ENCODE measurements around the gene KIAA1217.

The KIAA1217 gene

DNA sequence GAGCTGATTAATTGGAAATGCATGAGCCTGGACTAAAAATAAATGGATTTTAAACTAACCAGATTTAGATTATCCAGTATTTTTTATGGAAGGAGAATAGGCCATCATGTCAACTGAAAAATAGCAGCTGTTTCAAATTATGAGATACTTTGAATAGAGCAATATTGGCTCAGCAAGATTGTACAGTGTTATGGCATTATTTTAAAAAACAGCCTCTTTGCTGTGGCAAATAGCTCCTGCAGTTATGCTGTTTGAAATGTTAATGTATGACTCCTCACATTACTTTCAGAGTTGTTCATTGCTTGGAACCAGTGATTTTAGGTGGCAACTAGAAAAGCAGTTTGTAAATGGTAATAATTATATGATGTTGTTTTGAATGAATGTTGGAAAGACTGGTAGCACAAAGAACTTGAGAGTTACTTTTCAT is 244.5 kb downstream of the KIAA1217 start:
- Histone ChIP-seq H3K36me3 (ENCODE audit: low read length) (no peaks in the 10 kb centered on the region), H4K20me1 (ENCODE audit: low read depth, low read length) (no peaks in the 10 kb centered on the region), H3K27me3 (ENCODE audit: low read length) (no peaks in the 10 kb centered on the region), H3K4me3 (ENCODE audit: insufficient read depth, low read length, poor library complexity, severe bottlenecking) (no peak overlapping the region), H3K4me2 (ENCODE audit: low read depth, low read length, poor library complexity, severe bottlenecking) (no peak overlapping the region), H3K9me3 (ENCODE audit: insufficient read depth, low read length) (no peaks in the 10 kb centered on the region), H3K9me2 (replicated peaks; ENCODE audit: insufficient read depth, low read length) (no peaks in the 10 kb centered on the region), H2AFZ (ENCODE audit: low read depth, low read length, severe bottlenecking) (no peak overlapping the region), H3F3A (ENCODE audit: insufficient read depth) (no peaks in the 10 kb centered on the region), H3K27ac (ENCODE audit: low read depth, low read length) (no peak overlapping the region), H3K79me2 (ENCODE audit: insufficient read depth, low read length) (no peaks in the 10 kb centered on the region), H3K9ac (ENCODE audit: low read length) (no peak overlapping the region)
- TF ChIP-seq, protein P1, sequence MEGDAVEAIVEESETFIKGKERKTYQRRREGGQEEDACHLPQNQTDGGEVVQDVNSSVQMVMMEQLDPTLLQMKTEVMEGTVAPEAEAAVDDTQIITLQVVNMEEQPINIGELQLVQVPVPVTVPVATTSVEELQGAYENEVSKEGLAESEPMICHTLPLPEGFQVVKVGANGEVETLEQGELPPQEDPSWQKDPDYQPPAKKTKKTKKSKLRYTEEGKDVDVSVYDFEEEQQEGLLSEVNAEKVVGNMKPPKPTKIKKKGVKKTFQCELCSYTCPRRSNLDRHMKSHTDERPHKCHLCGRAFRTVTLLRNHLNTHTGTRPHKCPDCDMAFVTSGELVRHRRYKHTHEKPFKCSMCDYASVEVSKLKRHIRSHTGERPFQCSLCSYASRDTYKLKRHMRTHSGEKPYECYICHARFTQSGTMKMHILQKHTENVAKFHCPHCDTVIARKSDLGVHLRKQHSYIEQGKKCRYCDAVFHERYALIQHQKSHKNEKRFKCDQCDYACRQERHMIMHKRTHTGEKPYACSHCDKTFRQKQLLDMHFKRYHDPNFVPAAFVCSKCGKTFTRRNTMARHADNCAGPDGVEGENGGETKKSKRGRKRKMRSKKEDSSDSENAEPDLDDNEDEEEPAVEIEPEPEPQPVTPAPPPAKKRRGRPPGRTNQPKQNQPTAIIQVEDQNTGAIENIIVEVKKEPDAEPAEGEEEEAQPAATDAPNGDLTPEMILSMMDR (IDR thresholded peaks at IDR 0.05; ENCODE audit: insufficient read depth, low read length, poor library complexity, severe bottlenecking) = no peak
- no peak for TF ChIP-seq EZH2phosphoT487 (conservative IDR thresholded peaks at IDR 0.05; ENCODE audit: low read length)

DNA sequence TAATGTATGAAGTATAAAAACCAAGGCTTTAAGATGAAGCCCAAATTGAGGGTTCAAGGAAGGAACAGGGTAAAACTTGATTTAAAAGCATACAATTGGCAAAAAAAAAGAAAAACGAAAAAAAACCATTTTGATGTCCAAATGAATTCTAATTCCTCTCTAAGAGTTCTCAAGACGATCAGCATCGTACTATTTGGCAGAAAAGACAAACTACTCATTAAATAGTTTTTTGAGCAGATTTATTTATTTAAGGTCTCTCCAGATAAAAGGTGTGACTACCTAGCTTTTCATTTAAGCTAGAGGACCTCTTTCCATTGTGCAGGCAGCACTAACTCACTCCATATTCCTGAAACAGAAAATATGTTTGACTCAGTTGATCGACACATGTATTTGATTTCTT is 245.0 kb downstream of the KIAA1217 start:
- H3K9me3 ChIP-seq (ENCODE audit: insufficient read depth, low read length) = no peaks in the 10 kb centered on the region
- H3K79me2 ChIP-seq (ENCODE audit: insufficient read depth, low read length) = no peaks in the 10 kb centered on the region
- H3K36me3 ChIP-seq (ENCODE audit: low read length) = no peaks in the 10 kb centered on the region
- no peaks in the 10 kb centered on the region for H3K9me2 ChIP-seq (replicated peaks; ENCODE audit: insufficient read depth, low read length)
- no peak overlapping the region for H3K9ac ChIP-seq (ENCODE audit: low read length)
- H4K20me1 ChIP-seq (ENCODE audit: low read depth, low read length) = no peaks in the 10 kb centered on the region
- TF ChIP-seq, protein P1 (IDR thresholded peaks at IDR 0.05; ENCODE audit: insufficient read depth, low read length, poor library complexity, severe bottlenecking) = no peak
- TF ChIP-seq EZH2phosphoT487 (conservative IDR thresholded peaks at IDR 0.05; ENCODE audit: low read length) = no peak
- H3K27me3 ChIP-seq (ENCODE audit: low read length) = no peaks in the 10 kb centered on the region
- H3F3A ChIP-seq (ENCODE audit: insufficient read depth) = no peaks in the 10 kb centered on the region
- no peak overlapping the region for H3K27ac ChIP-seq (ENCODE audit: low read depth, low read length)
- H3K4me3 ChIP-seq (ENCODE audit: insufficient read depth, low read length, poor library complexity, severe bottlenecking) = no peak overlapping the region
- no peak overlapping the region for H2AFZ ChIP-seq (ENCODE audit: low read depth, low read length, severe bottlenecking)
- H3K4me2 ChIP-seq (ENCODE audit: low read depth, low read length, poor library complexity, severe bottlenecking) = no peak overlapping the region

DNA sequence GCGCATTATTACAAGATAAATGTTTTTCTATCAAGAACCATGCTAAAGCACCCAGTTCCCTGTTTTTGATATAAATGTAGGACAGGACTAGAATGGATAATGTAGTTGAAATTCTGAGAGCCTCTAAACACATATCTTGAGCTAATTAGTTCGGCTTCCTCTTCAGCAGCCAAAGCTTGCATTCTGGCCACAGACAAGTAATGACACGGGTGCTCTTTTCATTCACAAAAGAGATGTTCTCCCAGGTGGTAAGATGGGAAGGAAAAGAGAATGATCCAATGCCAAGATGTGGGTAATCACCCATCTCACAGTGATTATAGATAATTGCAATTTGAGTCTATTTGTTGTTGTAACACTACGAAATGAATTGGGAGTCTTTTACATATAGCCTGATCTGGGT is 246.5 kb downstream of the KIAA1217 start:
- Histone ChIP-seq H3K79me2 (ENCODE audit: insufficient read depth, low read length) (no peaks in the 10 kb centered on the region), H3K9me3 (ENCODE audit: insufficient read depth, low read length) (no peaks in the 10 kb centered on the region), H3K27ac (ENCODE audit: low read depth, low read length) (no peak overlapping the region), H3K9ac (ENCODE audit: low read length) (no peak overlapping the region), H3K4me2 (ENCODE audit: low read depth, low read length, poor library complexity, severe bottlenecking) (no peak overlapping the region), H3K27me3 (ENCODE audit: low read length) (no peaks in the 10 kb centered on the region), H4K20me1 (ENCODE audit: low read depth, low read length) (no peaks in the 10 kb centered on the region), H3K9me2 (replicated peaks; ENCODE audit: insufficient read depth, low read length) (no peaks in the 10 kb centered on the region), H3F3A (ENCODE audit: insufficient read depth) (no peaks in the 10 kb centered on the region), H2AFZ (ENCODE audit: low read depth, low read length, severe bottlenecking) (no peak overlapping the region), H3K36me3 (ENCODE audit: low read length) (no peaks in the 10 kb centered on the region), H3K4me3 (ENCODE audit: insufficient read depth, low read length, poor library complexity, severe bottlenecking) (no peak overlapping the region)
- TF ChIP-seq EZH2phosphoT487 (conservative IDR thresholded peaks at IDR 0.05; ENCODE audit: low read length) = no peak
- TF ChIP-seq, protein P1 (IDR thresholded peaks at IDR 0.05; ENCODE audit: insufficient read depth, low read length, poor library complexity, severe bottlenecking) = no peak
